MM.1S (cell line): ENCODE data around the gene RARA.
"Not testable (repeated sequence)": the region's sequence is repeated elsewhere in the genome, so short reads cannot be mapped to it uniquely, and the experiment has no call there.

Source experiments
- DNase-seq: peaks from one replicate; pipeline ENCODE4 v3.0.0-alpha.2; 2015
- H2AFZ ChIP-seq: fragments of 300-600 bp; sonication (generic); 2 replicates; pipeline ENCODE4 v1.6.0; 2016; ENCODE audit warnings: antibody characterized with exemption, low read length
- H3F3A ChIP-seq: fragments of 300-600 bp; sonication (generic); 2 replicates; pipeline ENCODE4 v1.6.1; 2016; ENCODE audit warnings: mild to moderate bottlenecking, antibody characterized with exemption, low read length, moderate library complexity, mixed read lengths; ENCODE audit not compliant: insufficient read depth
- H3K27ac ChIP-seq: fragments of 300-600 bp; sonication (generic); 2 replicates; pipeline ENCODE4 v1.5.1; 2016; ENCODE audit warnings: mild to moderate bottlenecking, low read length
- H3K27me3 ChIP-seq: fragments of 300-600 bp; sonication (generic); replicated peaks from 2 replicates; pipeline ENCODE4 v1.6.0; 2016; ENCODE audit warnings: low read length; ENCODE audit not compliant: insufficient read depth
- H3K36me3 ChIP-seq: fragments of 300-600 bp; sonication (generic); replicated peaks from 2 replicates; pipeline ENCODE4 v1.6.1; 2016; ENCODE audit warnings: mild to moderate bottlenecking, low read length, mixed read lengths; ENCODE audit not compliant: insufficient read depth
- H3K4me1 ChIP-seq: fragments of 300-600 bp; sonication (generic); 2 replicates; pipeline ENCODE4 v1.6.1; 2016; ENCODE audit warnings: low read length, mixed read lengths
- H3K4me2 ChIP-seq: fragments of 300-600 bp; sonication (generic); 2 replicates; pipeline ENCODE4 v1.6.0; 2016; ENCODE audit warnings: low read depth, low read length
- H3K4me3 ChIP-seq: fragments of 300-600 bp; sonication (generic); 2 replicates; pipeline ENCODE4 v1.5.1; 2016; ENCODE audit warnings: low read length, mixed read lengths
- H3K79me2 ChIP-seq: fragments of 300-600 bp; sonication (generic); 2 replicates; pipeline ENCODE4 v1.6.1; 2016; ENCODE audit warnings: mixed run types, low read length, mixed read lengths
- H3K9ac ChIP-seq: fragments of 300-600 bp; sonication (generic); 2 replicates; pipeline ENCODE4 v1.6.1; 2016; ENCODE audit warnings: low read length, mixed read lengths
- H3K9me2 ChIP-seq: fragments of 300-600 bp; sonication (generic); replicated peaks from 2 replicates; pipeline ENCODE4 v1.6.1; 2016; ENCODE audit warnings: mild to moderate bottlenecking, low read length, mixed read lengths; ENCODE audit not compliant: insufficient read depth
- H3K9me3 ChIP-seq: fragments of 300-600 bp; sonication (generic); replicated peaks from 2 replicates; pipeline ENCODE4 v1.6.1; 2016; ENCODE audit warnings: mild to moderate bottlenecking, low read length, mixed read lengths; ENCODE audit not compliant: insufficient read depth
- H4K20me1 ChIP-seq: fragments of 300-600 bp; sonication (generic); 2 replicates; pipeline ENCODE4 v1.6.1; 2016; ENCODE audit warnings: mild to moderate bottlenecking, low read length, moderate library complexity, mixed read lengths; ENCODE audit not compliant: insufficient read depth
- CTCF ChIP-seq: fragments of 300-600 bp; sonication (generic); IDR thresholded peaks from 2 replicates; pipeline ENCODE4 v1.5.1; 2016; ENCODE audit warnings: antibody characterized with exemption, low read length, mixed read lengths
- EZH2 ChIP-seq: fragments of 300-600 bp; sonication (generic); optimal IDR thresholded peaks from 2 replicates; pipeline ENCODE3; 2017; ENCODE audit warnings: low read depth, mild to moderate bottlenecking, antibody characterized with exemption, low read length, mixed read lengths
- EZH2phosphoT487 ChIP-seq: fragments of 300-600 bp; sonication (generic); IDR thresholded peaks from 2 replicates; pipeline ENCODE4 v1.6.1; 2018; ENCODE audit warnings: antibody characterized with exemption, low read length

RARA gene

GRCh38 chr17:40298726-40299125, 10.3 kb upstream of the RARA start:
- H3K27ac ChIP-seq, result no peak overlapping the region
- H3K4me2 ChIP-seq, result no peak overlapping the region
- no peaks in the 10 kb centered on the region for H3K9me3 ChIP-seq
- no peaks in the 10 kb centered on the region for H3K9me2 ChIP-seq
- H3K79me2 ChIP-seq, result peaks cover 65% of the 10 kb centered on the region
- no peak overlapping the region for H3K9ac ChIP-seq
- H3K36me3 ChIP-seq, result peaks cover 29% of the 10 kb centered on the region
- peaks cover 6% of the 10 kb centered on the region for H3K4me1 ChIP-seq
- DNase-seq, result no peak
- no peak overlapping the region for H2AFZ ChIP-seq
- TF ChIP-seq EZH2phosphoT487 (no peak), EZH2 (no peak), CTCF (no peak)
- H4K20me1 ChIP-seq, result peaks cover 11% of the 10 kb centered on the region; the same call in 1 of the 2 replicates
- H3K4me3 ChIP-seq, result no peak overlapping the region
- H3K27me3 ChIP-seq, result no peaks in the 10 kb centered on the region
- H3F3A ChIP-seq, result no peaks in the 10 kb centered on the region; the same call in 1 of the 2 replicates

GRCh38 chr17:40299159-40299757, 9.7 kb upstream of the RARA start:
- H3K27ac ChIP-seq, H3K9me2 ChIP-seq: not testable (repeated sequence)
- peaks cover 29% of the 10 kb centered on the region for H3K36me3 ChIP-seq

GRCh38 chr17:40301315-40301714, 7.7 kb upstream of the RARA start:
- Histone ChIP-seq H3F3A (0 out of 2 replicates have a peak, but pooled peaks cover 1% of the 10 kb centered on the region), H3K27ac (no peak overlapping the region), H3K79me2 (peaks cover 58% of the 10 kb centered on the region), H3K27me3 (no peaks in the 10 kb centered on the region), H3K36me3 (peaks cover 17% of the 10 kb centered on the region; the same call in 1 of the 2 replicates), H3K9me2 (no peaks in the 10 kb centered on the region), H3K9ac (no peak overlapping the region), H2AFZ (no peak overlapping the region), H3K4me2 (no peak overlapping the region), H3K9me3 (no peaks in the 10 kb centered on the region), H3K4me3 (no peak overlapping the region), H4K20me1 (peaks cover 4% of the 10 kb centered on the region; the same call in 1 of the 2 replicates), H3K4me1 (peaks cover 7% of the 10 kb centered on the region)
- no peak for DNase-seq
- TF ChIP-seq CTCF (peak; percentile 26), EZH2phosphoT487 (no peak)

More at GRCh38 chr17:40299159-40299757, 9.7 kb upstream of the RARA start:
- not testable (repeated sequence) for H3K9me3 ChIP-seq, H3K4me1 ChIP-seq, H3K4me2 ChIP-seq, DNase-seq, H3K4me3 ChIP-seq, H3K27me3 ChIP-seq, H2AFZ ChIP-seq, H3K9ac ChIP-seq, H3F3A ChIP-seq
- Histone ChIP-seq H4K20me1 (peaks cover 11% of the 10 kb centered on the region; the same call in 1 of the 2 replicates), H3K79me2 (peaks cover 65% of the 10 kb centered on the region)

- H3K27ac ChIP-seq, result no peak overlapping the region
- no peaks in the 10 kb centered on the region for H3K9me2 ChIP-seq
- no peaks in the 10 kb centered on the region for H3K27me3 ChIP-seq
- no peaks in the 10 kb centered on the region for H4K20me1 ChIP-seq
- TF ChIP-seq EZH2 (no peak), EZH2phosphoT487 (no peak), CTCF (peak; percentile 76)
- no peaks in the 10 kb centered on the region for H3K9me3 ChIP-seq
- H3K4me3 ChIP-seq, result no peak overlapping the region
- no peak overlapping the region for H2AFZ ChIP-seq
- no peak overlapping the region for H3K9ac ChIP-seq
- 0 out of 2 replicates have a peak, but pooled peaks cover 6% of the 10 kb centered on the region for H3F3A ChIP-seq
- H3K4me1 ChIP-seq, result peaks cover 24% of the 10 kb centered on the region
- peaks cover 17% of the 10 kb centered on the region; the same call in 1 of the 2 replicates for H3K36me3 ChIP-seq
- H3K4me2 ChIP-seq, result no peak overlapping the region
- H3K79me2 ChIP-seq, result peaks cover 51% of the 10 kb centered on the region
- peak; percentile 44 for DNase-seq
Observed at GRCh38 chr17:40303009-40303657, 5.8 kb upstream of the RARA start.
